ENCODE results near the gene ARMC3.
"Not testable (repeated sequence)": the region's sequence is repeated elsewhere in the genome, so short reads cannot be mapped to it uniquely, and the experiment has no call there.

The ARMC3 gene

GRCh38 chr10:22913474-22914092, 14.3 kb upstream of the ARMC3 start:
- H3K27me3 ChIP-seq (replicated peaks), result no peaks in the 10 kb centered on the region
- no peak overlapping the region for H3K27ac ChIP-seq
- in situ Hi-C loops (cut with HindIII; ENCODE audit: low pct_ligation_motif_present, low sequenced_read_pairs), result no loop called here
- no peak overlapping the region for H3K4me3 ChIP-seq (ENCODE audit: low read depth, low read length)
- no peak for TF ChIP-seq CTCF (IDR thresholded peaks at IDR 0.05; ENCODE audit: low read depth, low read length, missing control alignments)
- DNase-seq, result no peak
- no peaks in the 10 kb centered on the region for H3K36me3 ChIP-seq (replicated peaks)

DNA sequence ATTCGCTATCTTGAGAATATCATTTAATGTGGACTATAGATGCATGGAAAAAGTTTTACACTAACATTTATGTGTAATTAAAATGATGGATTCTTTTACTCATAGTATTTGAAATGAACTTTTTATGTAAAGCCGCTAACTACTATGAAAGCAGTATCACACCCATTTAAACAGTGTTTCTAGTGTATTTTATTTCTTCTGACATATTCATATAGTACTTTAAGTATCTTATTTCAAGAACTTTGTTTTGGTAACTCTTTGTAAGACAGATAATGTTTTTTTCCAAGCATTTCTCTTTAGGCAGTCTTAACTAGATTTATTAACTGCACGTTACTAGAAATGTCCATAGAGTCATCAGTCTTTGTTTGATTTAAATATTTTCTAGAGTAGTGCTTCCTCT, 12.5 kb upstream of the ARMC3 start:
- TF ChIP-seq CTCF (IDR thresholded peaks at IDR 0.05; ENCODE audit: low read depth, low read length, missing control alignments), result no peak
- in situ Hi-C loops (cut with HindIII; ENCODE audit: low pct_ligation_motif_present, low sequenced_read_pairs), result no loop called here

GRCh38 chr10:22925088-22925487, 2.8 kb upstream of the ARMC3 start:
- in situ Hi-C loops (cut with HindIII; ENCODE audit: low pct_ligation_motif_present, low sequenced_read_pairs), result no loop called here
- no peak overlapping the region for H3K4me3 ChIP-seq (ENCODE audit: low read depth, low read length)
- no peak for DNase-seq
- no peak overlapping the region for H3K27ac ChIP-seq
- no peak for TF ChIP-seq CTCF (IDR thresholded peaks at IDR 0.05; ENCODE audit: low read depth, low read length, missing control alignments)
- no peaks in the 10 kb centered on the region for H3K36me3 ChIP-seq (replicated peaks)
- no peaks in the 10 kb centered on the region for H3K27me3 ChIP-seq (replicated peaks)

More for the DNA sequence above, 12.5 kb upstream of the ARMC3 start:
- no peak for DNase-seq
- Histone ChIP-seq H3K4me3 (ENCODE audit: low read depth, low read length) (no peak overlapping the region), H3K27ac (no peak overlapping the region), H3K27me3 (replicated peaks) (no peaks in the 10 kb centered on the region), H3K36me3 (replicated peaks) (no peaks in the 10 kb centered on the region)

DNA sequence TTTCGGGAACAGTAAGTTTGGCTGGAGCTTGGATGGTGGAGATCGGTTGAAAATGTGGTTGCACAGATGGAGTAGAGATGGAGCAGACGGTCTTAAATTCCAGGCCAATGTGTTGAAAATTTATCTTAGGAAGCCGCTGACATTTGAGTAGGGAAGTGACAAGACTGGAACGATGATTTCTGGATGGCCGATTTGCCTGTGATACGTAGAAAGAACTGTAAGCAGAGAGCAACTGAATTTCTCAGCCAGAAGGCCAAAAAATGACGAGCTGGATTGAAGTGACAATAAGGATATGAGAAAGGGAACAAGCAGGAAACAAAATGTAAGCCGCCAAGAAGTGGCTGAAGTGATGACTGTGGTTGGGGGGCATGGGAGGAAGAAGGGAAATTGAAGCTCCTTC, 687 bp upstream of the ARMC3 start:
- Histone ChIP-seq H3K27me3 (replicated peaks) (no peaks in the 10 kb centered on the region), H3K36me3 (replicated peaks) (no peaks in the 10 kb centered on the region), H3K27ac (no peak overlapping the region), H3K4me3 (ENCODE audit: low read depth, low read length) (no peak overlapping the region)
- in situ Hi-C loops (cut with HindIII; ENCODE audit: low pct_ligation_motif_present, low sequenced_read_pairs), result no loop called here
- TF ChIP-seq CTCF (IDR thresholded peaks at IDR 0.05; ENCODE audit: low read depth, low read length, missing control alignments), result no peak
- DNase-seq, result no peak

- H3K27ac ChIP-seq; H3K4me3 ChIP-seq (ENCODE audit: low read depth, low read length); H3K27me3 ChIP-seq (replicated peaks); H3K36me3 ChIP-seq (replicated peaks); DNase-seq; in situ Hi-C loops (cut with HindIII; ENCODE audit: low pct_ligation_motif_present, low sequenced_read_pairs): not testable (repeated sequence)
Measured at GRCh38 chr10:22929053-22929452, 1.2 kb downstream of the ARMC3 start.

DNA sequence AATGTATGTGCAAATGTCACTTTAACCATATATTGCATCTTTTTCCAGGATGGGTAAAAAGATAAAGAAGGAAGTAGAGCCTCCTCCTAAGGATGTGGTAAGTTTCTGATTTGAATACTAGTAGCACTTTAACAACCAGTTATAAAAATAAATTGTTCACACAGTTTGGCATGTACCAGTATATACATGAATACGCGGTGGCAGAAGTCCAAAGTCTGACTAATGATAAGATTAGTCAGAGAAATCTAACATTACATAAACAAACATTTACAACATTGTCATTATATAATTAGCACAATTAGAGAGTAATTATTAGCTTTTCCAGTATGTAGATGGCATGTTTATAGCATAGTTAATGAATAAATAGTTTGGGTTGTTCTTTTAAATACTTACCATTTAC, 4.1 kb downstream of the ARMC3 start:
- H3K27ac ChIP-seq, result no peak overlapping the region
- no peak for TF ChIP-seq CTCF (IDR thresholded peaks at IDR 0.05; ENCODE audit: low read depth, low read length, missing control alignments)
- in situ Hi-C loops (cut with HindIII; ENCODE audit: low pct_ligation_motif_present, low sequenced_read_pairs), result no loop called here
- H3K4me3 ChIP-seq (ENCODE audit: low read depth, low read length), result no peak overlapping the region
- H3K36me3 ChIP-seq (replicated peaks), result no peaks in the 10 kb centered on the region
- peak; percentile 68 for DNase-seq
- H3K27me3 ChIP-seq (replicated peaks), result no peaks in the 10 kb centered on the region

All from brain microvascular endothelial cell (primary cell).